Posterior cingulate gyrus (tissue), 11 donors: ENCODE results near the gene ADRM1.

Experiments used
- DNase-seq, 10 donors: peaks; one replicate each; pipeline versions ENCODE4 v3.0.0 to v3.0.0-alpha.2; 2020 to 2021; ENCODE audit warnings: mixed read lengths in 3 of 10
- intact Hi-C: fragments of 100-400 bp; cut with DNase I; formaldehyde crosslinking; loops from one replicate; pipeline ENCODE4 v1.15.1; 2023

Gene ADRM1

DNA sequence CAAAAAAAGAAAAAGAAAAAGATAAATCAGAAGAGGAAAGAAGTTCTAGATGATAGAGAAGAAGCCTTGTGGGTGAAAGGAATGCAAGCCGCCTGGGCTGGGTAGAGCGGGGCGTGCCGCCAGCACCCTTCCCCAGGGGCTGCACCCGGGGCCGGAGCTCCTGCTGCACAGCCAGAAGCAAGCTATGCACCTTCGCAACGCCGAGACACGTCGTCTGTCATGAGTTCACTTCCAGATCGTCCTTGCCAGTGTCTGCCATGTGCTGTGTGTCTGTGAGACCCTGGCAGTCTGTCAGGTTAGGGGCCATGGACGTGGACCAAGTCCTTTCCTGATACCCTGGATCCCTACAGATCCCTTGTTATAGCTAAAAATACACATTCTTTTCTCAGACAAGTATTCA lies 25.5 kb upstream of the ADRM1 start:
- DNase-seq: peak in 1 of 10 donors; percentile 86
- intact Hi-C loops: no loop called here

DNA sequence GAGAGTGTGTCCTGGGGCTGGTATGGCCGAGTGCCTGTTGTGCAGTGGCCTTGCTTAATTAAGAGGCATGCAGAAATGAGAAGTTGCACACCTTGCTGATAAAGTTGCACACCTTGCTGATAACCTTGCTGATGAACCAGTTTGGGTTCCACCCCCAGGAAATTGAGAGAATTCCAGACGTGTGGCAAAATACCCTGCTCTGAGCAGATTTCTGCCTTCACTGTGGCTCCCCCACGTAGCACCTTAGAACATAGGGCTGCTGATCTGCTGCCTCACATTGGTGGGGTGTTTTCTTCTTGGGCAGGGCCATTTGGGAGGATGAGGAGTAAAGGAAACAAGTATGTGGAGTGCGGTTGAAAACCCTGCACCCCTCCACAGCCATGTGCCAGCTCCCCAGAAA lies 22.5 kb upstream of the ADRM1 start:
- intact Hi-C loops: no loop called here

GRCh38 chr20:62281161-62281933 lies 21.4 kb upstream of the ADRM1 start:
- DNase-seq: no peak
- intact Hi-C loops: no loop called here

More for the DNA sequence above, 22.5 kb upstream of the ADRM1 start:
- DNase-seq: peak in 1 of 10 donors; percentile 10

GRCh38 chr20:62282103-62282502 lies 20.7 kb upstream of the ADRM1 start:
- intact Hi-C loops: no loop called here
- peak in 1 of 10 donors; percentile 3 for DNase-seq

DNA sequence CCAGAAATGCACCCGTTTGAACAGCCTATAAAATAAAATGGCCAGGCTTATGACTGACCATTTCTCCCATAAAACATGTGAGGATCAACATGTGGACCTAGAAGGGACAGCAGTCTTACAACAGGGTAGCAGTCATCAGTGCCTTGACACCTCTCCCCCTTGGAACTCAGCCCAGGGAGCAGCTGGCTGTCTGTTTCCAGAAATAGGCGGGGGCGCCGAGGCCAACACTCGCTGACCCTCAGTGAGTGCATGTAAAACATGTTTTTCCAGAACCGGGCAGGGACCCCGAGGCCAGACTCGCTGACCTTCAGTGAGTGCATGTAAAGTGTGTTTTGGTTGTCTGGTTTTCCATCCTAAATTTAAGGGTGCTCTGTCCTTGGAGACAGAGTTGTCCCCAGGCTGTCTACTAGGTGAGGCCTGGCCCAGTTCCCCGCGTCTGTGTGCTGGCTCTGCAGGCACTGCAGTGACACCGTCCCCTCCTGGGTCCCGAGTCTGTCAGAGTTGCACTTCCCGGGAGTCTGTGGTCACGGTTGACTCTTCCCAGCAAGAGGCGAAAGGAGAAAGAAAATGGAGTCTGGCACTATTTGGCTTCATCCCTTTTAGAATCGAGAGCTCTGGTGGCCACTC lies 19.8 kb upstream of the ADRM1 start:
- intact Hi-C loops: no loop called here
- peak in 1 of 10 donors; percentile 66 for DNase-seq

DNA sequence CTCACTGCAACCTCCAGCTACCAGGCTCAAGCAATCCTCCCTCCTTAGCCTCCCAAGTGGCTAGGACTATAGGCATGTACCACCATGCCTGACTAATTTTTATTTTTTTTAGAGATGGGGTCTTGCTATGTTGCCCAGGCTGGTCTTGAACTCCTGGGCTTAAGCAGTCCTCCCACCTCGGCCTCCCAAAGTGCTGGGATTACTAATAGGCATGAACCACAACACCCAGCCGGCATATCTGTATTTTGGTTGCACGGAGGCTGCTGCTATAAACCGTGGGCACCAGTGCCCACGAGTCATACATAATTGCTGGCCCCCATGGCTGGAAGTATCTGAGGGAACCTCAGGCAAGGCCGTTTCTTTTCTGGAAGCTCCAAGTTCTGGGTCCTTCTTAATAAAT lies 18.3 kb upstream of the ADRM1 start:
- intact Hi-C loops: no loop called here
- peak in 1 of 10 donors; percentile 30 for DNase-seq

DNA sequence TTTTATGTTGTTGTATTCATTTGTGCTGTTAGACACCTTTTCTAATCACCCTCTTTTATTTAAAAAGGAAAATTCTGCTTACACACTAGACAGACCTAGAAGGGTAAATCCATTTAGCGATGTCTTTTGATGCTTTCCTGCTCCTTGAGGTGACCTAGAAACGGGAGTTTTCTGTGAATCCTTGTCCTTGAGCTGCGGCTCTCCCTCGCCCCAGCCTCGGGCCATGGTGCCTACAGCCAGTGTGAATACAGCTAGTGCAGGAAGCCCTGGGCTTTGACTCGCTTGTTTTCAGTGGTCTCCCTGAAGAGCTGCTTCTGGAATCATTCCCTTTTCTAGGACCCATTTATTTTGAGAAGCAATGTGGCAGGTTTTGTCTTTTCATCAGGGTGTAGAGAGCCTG lies 17.6 kb upstream of the ADRM1 start:
- DNase-seq: peak in 1 of 10 donors; percentile 76
- intact Hi-C loops: no loop called here

DNA sequence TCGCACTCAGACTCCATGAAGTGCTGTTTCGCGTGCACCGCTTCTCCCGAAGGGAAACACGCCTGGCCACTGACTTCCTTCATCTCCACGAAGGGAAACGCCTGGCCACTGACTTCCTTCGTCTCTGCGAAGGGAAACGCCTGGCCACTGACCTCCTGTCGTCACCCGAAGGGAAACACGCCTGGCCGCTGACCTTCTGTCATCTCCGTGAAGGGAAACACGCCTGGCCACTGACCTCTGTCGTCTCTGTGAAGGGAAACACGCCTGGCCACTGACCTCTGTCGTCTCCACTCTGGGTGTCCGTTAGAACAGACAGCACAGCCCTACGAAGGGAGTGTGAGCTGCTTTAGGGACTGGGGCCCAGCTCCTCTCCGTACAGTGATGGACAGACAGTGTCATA lies 17.1 kb upstream of the ADRM1 start:
- DNase-seq: peak in 1 of 10 donors; percentile 71
- intact Hi-C loops: no loop called here

- intact Hi-C loops: no loop called here
- DNase-seq: peak in 1 of 10 donors; percentile 81
These were observed 16.2 kb upstream of the ADRM1 start for GRCh38 chr20:62286493-62287064.

DNA sequence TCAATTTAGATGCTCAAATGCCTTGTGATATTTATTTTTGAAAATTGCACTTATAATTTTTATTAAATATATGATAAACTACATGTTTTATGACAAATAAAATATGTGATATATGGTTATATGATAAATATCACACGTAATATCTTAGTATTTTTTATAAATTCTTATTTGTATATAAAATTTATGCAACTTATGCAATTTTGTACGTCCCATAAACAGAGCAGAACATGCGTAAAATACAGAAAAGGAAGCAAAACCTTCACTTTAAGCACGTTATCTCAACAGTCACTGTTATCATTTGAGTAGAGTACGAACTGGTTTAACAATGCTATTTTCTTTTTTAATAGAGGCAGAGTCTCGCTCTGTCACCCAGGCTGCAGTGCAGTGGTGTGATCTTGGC lies 15.7 kb upstream of the ADRM1 start:
- no peak for DNase-seq
- intact Hi-C loops: no loop called here

DNA sequence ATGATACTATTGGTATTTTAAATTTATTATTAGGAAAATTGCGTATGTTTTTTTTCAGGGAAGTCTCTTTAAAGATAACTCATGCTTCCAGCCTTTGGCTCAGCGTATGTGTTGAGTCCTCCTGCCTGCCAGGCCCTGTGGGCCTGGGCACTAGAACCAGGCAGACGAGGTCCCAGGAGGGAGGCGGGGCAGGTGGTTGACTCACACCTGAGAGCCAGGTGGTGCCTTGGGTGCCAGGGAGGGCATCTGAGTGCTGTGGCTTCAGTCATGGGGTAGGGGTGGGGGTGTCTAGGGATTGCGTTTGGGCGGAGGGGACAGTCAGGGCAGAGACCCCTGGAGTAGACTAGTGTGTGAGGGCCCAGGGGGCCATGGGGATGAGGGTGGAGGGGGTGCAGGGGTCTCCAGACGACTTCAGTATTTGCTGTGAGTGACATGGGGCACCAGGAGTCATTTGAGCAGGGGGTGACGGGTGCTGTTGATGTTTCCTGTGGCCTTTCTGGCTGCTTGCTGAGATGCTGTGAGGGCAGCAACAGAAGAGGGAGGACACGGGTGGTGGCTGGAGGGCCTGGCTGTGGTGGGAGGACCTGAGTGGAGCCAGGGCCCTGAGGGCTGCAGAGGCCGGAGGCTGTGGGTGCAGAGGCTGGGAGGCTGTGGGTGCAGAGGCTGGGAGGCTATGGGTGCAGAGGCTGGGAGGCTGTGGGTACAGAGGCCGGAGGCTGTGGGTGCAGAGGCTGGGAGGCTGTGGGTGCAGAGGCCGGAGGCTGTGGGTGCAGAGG lies 14.8 kb upstream of the ADRM1 start:
- DNase-seq: peak in 1 of 10 donors; percentile 19
- intact Hi-C loops: no loop called here

GRCh38 chr20:62288535-62289105 lies 14.2 kb upstream of the ADRM1 start:
- intact Hi-C loops: no loop called here
- peak in 1 of 10 donors; percentile 55 for DNase-seq

GRCh38 chr20:62289131-62289530 lies 13.7 kb upstream of the ADRM1 start:
- DNase-seq: peak in 1 of 10 donors; percentile 61
- intact Hi-C loops: no loop called here

DNA sequence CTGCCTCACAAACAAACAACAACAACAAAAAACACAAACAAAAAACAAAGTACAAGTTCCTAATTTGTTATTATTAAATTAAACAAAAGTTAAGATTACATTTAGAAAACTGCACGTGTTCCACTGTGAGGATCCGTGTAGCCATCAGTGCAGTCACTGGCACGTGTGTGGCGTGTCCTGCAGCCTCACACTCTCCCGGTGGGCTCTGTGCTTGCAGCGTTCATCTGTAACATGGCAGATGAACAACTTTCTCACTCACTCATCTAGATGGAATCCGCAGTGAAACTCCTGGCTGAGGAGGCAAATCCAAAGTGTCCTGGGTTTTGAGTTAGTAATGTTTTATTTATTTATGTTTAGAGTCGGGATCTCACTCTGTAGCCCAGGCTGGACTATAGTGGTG lies 12.9 kb upstream of the ADRM1 start:
- DNase-seq: peak in 1 of 10 donors; percentile 33
- intact Hi-C loops: no loop called here

GRCh38 chr20:62291251-62292066 lies 11.3 kb upstream of the ADRM1 start:
- intact Hi-C loops: no loop called here
- no peak for DNase-seq

DNA sequence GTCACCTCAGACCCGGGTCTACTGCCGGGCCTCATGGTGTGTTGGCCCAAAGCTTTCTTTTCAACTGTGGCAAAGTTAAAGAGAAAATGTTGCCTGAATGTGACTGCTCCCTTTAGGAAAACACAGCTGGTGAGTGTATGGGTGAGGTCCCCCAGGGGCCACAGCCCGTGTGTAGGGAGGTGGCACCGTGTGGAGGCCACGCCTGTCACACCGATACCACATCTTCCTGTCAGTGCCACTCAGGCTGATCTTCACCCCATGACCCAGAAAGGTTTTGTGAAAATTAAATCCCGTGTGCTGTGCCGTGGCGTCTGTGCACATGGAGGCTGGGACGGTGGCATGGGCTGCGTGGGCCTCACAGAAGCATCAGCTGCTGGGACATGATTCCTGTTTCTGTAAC lies 10.7 kb upstream of the ADRM1 start:
- no peak for DNase-seq
- intact Hi-C loops: no loop called here

- DNase-seq: peak in 1 of 10 donors; percentile 23
- intact Hi-C loops: no loop called here
These were observed 9.5 kb upstream of the ADRM1 start for GRCh38 chr20:62293111-62293784.

DNA sequence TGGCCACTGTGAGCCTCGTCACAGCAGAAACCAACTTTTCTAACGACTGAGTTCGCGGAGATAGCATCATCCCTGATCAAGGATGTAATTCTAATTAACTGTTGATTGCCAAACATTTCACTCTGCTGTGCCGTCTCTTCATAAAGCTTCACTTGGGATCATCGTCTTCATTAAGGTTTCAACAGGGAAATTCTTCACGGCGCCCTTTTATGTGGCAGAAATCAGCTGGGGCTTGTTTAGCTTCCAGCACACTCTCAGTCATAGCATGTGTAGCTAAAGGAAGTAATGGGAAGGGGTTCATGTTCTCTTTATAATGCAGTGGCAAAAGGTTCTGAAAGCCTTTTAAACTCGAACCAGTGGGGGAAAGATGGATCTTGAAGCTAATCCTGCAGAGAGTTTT lies 8.9 kb upstream of the ADRM1 start:
- no peak for DNase-seq
- intact Hi-C loops: no loop called here

DNA sequence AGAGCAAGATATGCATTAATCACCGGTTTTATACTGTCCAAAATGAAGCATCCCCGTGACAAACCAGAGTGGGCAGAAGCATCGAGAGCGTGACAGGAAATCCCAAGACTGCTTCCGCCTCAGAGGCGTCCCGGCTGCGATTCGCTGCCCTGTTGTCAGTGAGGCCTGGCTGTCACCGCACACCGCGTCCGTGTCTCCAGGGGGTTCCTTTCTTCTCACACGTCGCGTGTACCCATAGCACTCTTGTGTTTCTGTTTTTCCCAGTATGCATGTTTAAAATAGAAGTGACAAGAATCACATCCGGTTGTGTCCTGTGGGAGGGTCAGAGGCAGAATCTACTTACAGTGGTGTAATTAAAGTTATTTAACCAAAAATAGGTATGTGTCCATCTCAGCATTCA lies 8.3 kb upstream of the ADRM1 start:
- DNase-seq: peak in 1 of 10 donors; percentile 78
- intact Hi-C loops: no loop called here
